KOPT-K1 (cell line): ENCODE data around the gene CNNM1.

Experiments used
- H3K27ac ChIP-seq: fragments of 200-600 bp; sonication (generic); 2 replicates; pipeline ENCODE4 v1.5.1; 2016; ENCODE audit warnings: antibody characterized with exemption, mild to moderate bottlenecking, low read depth, low read length; ENCODE audit not compliant: poor library complexity, severe bottlenecking
- H3K36me3 ChIP-seq: fragments of 200-600 bp; sonication (generic); 2 replicates; pipeline ENCODE4 v1.5.1; 2017; ENCODE audit warnings: antibody characterized with exemption, mild to moderate bottlenecking, low read length, moderate library complexity; ENCODE audit not compliant: insufficient read depth
- H3K9me3 ChIP-seq: fragments of 200-600 bp; sonication (generic); 2 replicates; pipeline ENCODE4 v1.5.1; 2017; ENCODE audit warnings: antibody characterized with exemption, low read length, mild to moderate bottlenecking; ENCODE audit not compliant: insufficient read depth, poor library complexity, severe bottlenecking

Gene CNNM1

DNA sequence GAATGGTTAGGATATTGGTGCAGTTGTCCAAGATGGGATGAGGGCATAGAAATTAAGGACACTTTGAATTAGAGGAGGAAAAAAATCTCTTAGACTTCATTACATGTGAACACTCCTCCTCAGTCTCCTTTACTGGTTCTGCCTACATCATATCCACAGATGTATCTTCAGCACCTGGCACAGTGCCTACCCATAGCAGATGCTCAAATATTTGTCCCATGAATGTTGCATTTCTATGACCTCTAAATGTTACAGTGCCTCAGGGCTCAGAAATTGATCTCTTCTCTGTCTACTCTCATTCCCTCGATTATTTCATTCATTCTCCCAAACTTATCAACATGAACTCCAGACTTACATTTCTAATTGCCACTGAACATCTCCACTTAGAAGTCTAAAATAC, 17.1 kb downstream of the CNNM1 start:
- no peaks in the 10 kb centered on the region for H3K36me3 ChIP-seq
- H3K27ac ChIP-seq = no peak overlapping the region
- no peaks in the 10 kb centered on the region for H3K9me3 ChIP-seq

DNA sequence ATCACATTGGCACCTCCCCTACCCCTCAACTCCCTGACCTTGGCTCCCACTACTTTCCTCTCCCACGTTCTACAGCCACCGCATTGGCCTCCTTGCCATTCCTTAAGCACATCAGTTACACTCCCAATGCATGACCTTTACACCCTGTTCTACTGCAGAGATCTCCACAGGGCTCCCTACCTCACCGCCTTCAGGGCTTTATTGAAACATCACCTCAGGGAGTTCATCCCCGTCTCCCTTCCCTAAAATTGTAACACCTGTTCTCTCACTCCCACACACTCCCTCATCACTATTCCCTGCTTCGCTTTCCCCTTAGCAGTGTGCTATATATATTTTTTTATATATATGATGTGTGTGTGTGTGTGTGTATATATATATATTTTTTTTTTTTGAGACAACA, 18.5 kb downstream of the CNNM1 start:
- H3K27ac ChIP-seq = no peak overlapping the region
- no peaks in the 10 kb centered on the region for H3K9me3 ChIP-seq
- H3K36me3 ChIP-seq = no peaks in the 10 kb centered on the region

DNA sequence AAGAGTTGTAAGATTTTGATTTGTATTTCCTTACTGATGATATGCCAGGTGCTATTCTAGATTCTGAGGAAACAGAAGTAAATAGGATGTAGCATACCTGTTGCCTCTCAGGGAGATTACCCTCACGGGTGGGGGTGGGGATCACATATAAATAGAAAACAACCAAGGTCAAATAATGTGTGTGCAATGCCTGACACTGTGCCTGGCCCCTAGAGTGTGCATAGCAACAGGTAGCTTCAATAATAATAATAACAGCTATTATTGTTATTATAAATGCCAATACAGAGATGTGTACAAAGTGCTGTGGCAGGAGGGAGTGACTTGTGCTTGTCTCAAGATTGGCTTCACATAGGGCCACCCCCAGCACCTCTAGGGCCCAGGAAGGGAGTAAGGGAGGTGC, 24.0 kb downstream of the CNNM1 start:
- Histone ChIP-seq H3K9me3 (no peaks in the 10 kb centered on the region), H3K36me3 (no peaks in the 10 kb centered on the region), H3K27ac (no peak overlapping the region)

DNA sequence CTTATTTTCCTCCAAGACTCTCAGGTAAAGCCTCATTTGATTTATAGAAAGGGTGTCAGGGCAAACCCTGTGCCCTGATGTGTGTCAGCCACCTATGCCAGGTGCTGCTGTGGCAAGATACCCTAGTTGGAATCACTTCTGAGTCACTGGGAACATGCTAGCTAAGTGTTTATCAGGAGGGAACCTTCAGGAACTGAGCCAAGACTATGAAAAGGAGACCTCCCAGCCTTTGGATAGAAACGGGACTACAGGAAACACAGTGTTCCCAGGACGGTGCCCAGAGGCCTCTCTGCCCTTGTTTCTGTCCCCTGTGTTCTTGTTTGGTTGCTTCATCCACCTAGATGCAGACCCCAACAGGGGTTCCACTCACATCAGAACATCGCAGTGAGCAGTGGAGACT, 28.5 kb downstream of the CNNM1 start:
- Histone ChIP-seq H3K9me3 (no peaks in the 10 kb centered on the region), H3K36me3 (no peaks in the 10 kb centered on the region), H3K27ac (no peak overlapping the region)

DNA sequence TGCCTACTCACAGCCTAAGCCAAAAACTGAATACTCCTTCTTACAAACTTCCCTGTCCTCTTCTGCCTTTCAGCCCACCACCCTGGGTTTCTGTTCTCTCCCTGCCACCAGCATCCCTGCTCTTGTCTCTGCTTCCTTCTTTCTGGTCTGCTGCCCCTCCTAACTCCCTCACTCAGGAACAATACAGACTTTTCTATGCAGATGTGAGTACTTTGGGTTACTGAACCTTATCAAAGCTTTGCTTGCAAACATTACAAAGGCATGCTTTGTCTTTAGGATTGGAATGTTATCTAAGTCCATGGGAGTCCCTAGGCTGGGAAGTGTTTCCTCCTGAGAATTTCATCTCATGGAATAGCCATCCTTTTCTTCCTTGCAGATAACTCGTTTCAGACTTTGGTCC, 28.9 kb downstream of the CNNM1 start:
- H3K27ac ChIP-seq = no peak overlapping the region

DNA sequence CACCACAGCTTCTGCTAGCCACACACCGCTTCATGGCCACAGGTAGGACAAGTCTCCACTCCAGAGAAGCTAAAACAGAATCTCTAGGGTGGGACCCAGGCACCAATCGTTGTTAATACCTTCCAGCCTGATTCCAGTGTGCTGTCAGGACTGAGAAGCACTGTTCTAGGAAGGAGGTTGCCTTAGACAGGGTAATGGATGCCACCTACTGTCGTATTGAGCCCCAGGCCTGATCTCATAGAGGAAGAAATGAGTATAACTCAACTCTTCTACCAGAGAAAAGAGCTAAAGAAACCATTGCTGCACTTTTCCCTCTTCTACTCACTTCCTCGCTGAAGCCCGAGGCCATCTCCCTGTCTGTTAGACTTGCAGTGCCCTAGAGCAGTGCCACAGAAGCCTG, 31.8 kb downstream of the CNNM1 start:
- no peaks in the 10 kb centered on the region for H3K9me3 ChIP-seq
- H3K27ac ChIP-seq = no peak overlapping the region
- no peaks in the 10 kb centered on the region for H3K36me3 ChIP-seq

More for the DNA sequence above, 28.9 kb downstream of the CNNM1 start:
- Histone ChIP-seq H3K36me3 (no peaks in the 10 kb centered on the region), H3K9me3 (no peaks in the 10 kb centered on the region)

DNA sequence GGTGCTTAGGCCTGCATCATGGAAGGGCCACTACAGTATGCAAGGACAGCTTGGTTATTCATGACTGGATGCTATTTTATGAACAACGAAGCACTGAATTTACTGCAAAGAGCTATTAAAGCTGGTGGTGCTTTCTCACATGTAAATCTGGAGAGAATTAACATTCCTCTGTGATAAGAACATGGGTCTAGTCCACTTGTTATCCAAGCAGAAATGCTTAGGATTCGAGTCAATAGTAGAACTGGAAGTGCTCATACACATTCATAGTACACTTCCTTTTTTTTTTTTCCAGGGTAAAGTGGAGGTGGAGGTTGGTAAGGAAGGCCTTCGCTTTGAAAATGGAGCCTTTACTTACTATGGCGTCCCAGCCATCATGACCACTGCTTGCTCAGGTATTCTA, 35.0 kb downstream of the CNNM1 start:
- H3K9me3 ChIP-seq = no peaks in the 10 kb centered on the region
- no peak overlapping the region for H3K27ac ChIP-seq
- no peaks in the 10 kb centered on the region for H3K36me3 ChIP-seq

DNA sequence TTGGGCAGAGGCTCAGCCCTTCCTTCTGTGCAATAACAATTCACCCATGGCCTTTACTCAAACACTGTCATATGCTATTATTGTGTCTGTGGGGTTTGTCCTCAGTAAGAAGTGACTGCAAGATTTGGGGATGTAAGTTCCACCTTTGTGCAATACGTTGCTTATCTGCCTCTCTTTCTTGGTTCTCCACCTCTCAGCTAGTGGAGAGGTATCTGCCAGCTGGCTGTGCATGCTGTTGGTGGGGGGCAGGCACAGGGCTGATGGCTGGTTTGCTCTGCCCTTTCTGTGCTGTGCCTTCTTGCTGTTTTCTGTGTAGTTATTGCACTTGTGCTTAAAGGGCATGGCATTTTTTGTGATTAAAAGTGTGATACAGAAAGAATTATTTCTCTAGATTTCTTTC, 36.2 kb downstream of the CNNM1 start:
- Histone ChIP-seq H3K36me3 (no peaks in the 10 kb centered on the region), H3K9me3 (no peaks in the 10 kb centered on the region), H3K27ac (no peak overlapping the region)

DNA sequence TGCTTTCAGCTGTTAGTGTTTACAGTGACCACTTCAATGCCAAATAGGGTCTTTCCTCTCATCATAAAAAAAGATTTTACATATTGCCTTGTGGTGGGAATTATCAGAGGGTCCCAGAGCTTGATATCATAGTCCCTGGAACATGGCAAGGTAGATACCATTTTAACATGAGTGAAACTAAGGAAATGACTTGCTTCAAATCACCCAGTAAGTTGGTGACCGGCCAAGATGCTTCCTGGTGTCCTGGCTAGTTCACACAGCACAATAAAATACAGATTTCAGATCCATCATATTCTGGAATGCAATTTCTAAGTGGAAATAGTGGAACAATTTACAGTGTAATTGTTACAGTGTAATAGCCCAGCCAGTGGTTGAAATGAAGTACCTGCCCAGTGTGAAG, 36.6 kb downstream of the CNNM1 start:
- no peaks in the 10 kb centered on the region for H3K36me3 ChIP-seq
- no peak overlapping the region for H3K27ac ChIP-seq
- no peaks in the 10 kb centered on the region for H3K9me3 ChIP-seq

DNA sequence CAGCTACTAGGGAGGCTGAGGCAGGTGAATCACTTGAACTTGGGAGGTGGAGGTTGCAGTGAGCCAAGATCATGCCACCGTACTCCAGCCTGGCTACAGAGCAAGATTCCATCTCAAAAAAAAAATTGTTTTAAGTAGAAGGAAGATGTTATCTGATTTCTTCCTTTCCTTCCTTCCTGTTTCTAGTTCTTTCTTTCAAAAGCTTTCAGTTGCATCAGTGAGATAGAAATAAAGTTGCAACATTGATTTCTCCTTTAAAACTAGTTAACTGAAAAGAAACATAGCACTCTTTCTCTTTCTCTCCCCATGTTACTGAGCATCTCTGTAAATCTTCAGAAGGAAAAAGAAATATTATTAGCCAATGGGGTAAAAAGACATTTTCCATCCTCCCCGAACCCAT, 37.5 kb downstream of the CNNM1 start:
- Histone ChIP-seq H3K9me3 (no peaks in the 10 kb centered on the region), H3K27ac (no peak overlapping the region), H3K36me3 (no peaks in the 10 kb centered on the region)

DNA sequence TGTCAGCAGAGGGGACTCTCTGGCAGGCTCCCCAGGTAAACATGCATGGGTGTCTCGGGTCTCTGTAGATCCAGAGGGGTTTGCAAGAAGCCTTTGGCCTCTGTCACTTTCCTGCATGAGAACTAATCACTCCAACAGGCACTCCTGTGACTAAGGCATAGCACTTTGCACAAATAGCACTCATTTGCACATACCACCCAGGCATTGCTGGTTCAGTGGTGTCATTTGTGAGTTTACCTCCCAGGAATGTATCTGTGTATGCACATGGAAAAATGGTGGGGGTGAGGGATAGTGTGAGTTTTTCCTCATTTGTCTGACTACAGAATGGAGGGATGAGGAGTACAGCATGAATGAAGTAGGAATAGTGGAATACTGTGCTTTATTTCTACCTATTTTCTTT, 39.5 kb downstream of the CNNM1 start:
- H3K9me3 ChIP-seq = no peaks in the 10 kb centered on the region
- no peaks in the 10 kb centered on the region for H3K36me3 ChIP-seq
- H3K27ac ChIP-seq = no peak overlapping the region

DNA sequence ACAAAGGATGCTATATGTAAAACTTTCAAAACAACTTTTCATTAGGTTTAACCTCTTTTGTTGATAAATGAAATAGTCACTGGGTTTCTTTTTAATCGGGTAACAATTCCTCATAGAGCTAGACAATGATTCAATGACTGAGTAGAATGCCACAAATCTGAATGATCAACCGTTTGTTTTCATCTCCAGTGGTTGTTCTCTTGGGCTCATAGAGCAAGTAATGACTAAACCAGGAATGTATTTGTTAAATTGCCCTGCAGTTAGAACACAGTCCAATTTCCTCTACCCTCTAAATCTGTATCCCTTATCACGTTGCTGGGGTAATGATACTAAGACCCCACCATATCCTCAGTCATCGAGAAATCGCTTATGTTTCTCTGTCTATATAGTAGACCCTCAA, 40.0 kb downstream of the CNNM1 start:
- Histone ChIP-seq H3K9me3 (no peaks in the 10 kb centered on the region), H3K27ac (no peak overlapping the region), H3K36me3 (no peaks in the 10 kb centered on the region)

DNA sequence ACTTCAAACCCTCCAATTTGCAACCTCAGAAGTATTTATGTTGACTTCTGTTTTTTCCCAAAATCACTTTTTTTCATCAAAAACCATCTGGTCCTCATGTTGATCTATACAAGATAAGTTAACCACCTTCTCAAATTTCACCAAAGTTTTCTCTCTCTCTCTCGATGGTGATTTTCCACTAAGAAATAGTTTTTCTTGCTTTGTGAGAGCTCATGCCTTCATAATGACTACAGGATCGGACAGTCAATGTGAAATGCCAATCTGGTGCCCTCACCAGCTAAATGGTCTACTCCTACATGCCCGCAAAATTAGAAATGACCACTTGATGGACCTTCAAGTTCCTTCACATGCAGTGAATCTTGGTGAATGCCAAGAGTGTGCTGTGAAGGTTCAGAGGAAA, 40.4 kb downstream of the CNNM1 start:
- Histone ChIP-seq H3K27ac (no peak overlapping the region), H3K36me3 (no peaks in the 10 kb centered on the region), H3K9me3 (no peaks in the 10 kb centered on the region)

DNA sequence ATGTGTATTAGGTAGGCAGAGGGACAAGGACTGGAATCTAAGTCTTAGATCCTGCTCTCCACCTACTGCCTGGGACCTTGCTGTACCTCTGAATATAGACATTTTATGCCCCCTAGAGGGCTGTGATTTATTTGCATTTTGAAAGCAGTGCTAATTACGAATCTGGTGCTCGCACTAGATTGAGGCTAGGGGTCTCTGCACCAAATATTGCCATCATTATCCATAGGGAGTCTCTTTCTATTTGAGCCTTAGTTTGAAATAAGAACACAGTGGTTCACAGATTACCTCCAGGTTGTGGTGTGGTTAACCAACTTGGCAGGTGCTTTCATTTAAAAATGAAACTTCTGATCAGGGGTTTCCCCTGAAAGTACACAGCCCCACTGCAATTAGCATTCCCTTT, 41.8 kb downstream of the CNNM1 start:
- Histone ChIP-seq H3K36me3 (no peaks in the 10 kb centered on the region), H3K9me3 (no peaks in the 10 kb centered on the region), H3K27ac (no peak overlapping the region)

DNA sequence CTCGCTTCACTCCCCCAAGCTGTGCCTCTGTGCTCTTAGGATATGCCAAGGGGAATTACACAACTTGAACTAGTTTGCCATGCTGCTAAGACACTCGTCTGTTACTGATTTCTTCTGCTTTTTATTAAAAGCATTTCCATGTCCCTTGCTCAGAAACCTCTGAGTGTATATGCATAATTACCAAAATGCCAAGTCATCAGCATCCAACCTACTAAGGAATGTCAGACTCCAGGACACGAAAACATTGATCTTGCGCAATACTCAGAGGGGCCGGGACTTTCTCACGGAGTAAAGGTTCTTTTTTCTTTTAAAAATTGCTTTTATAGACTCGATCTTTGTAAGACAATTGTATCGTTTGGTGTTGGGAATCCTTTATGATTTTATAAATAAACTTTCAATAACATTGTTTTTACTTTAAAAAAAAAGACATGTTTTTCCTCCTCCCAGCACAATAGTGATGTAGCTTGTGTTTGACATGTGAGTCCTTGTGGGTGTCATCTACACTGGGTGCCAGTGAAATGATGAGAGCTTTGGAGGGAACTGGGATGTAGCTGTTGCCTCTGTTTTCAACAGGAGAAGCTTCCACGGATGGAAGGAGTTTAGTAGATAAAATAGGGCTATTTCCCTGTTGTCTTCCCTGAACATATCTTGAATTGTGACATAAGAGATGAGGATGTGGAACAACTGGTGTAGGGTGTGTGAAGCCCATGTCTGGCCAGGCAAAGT, 43.6 kb downstream of the CNNM1 start:
- Histone ChIP-seq H3K36me3 (no peaks in the 10 kb centered on the region), H3K27ac (no peak overlapping the region), H3K9me3 (no peaks in the 10 kb centered on the region)

DNA sequence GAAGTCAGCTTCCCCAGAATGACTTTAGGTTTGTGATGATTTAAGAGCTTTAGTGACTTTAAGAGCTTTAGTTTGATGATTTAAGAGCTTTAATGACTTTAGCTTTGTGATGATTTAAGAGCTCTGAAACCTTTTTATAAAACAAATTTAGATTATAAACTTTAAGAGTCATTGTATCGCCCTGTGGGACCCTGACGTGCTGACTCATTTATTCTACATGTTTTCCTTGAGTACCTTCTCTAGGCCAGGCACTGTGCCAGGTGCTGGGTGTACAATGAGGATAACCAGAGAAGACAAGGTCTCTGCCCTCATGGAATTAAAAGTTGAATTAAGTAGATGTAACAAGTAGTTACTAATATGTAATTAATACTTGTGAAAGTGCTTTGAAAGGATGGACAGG, 45.4 kb downstream of the CNNM1 start:
- Histone ChIP-seq H3K9me3 (no peaks in the 10 kb centered on the region), H3K27ac (no peak overlapping the region), H3K36me3 (no peaks in the 10 kb centered on the region)
